ENCODE measurements around the gene GRID2. TPM values are rescaled to one million over a fixed set of nuclear protein-coding genes. Genes with fewer than 3 reads are reported as not detected.

Gene GRID2
- total RNA-seq, 1 donor = not detected

GRCh38 chr4:92599044-92599443, 295.3 kb downstream of the GRID2 start:
- H3K27ac ChIP-seq (ENCODE audit: low read depth, low read length) = no peak overlapping the region
- TF ChIP-seq CTCF (IDR thresholded peaks at IDR 0.05; ENCODE audit: extremely low read depth, low read depth, low read length) = no peak
- H2AFZ ChIP-seq (ENCODE audit: low read length) = no peak overlapping the region
- DNase-seq (ENCODE audit: insufficient read length, low spot score, missing footprints) = no peak
- no peaks in the 10 kb centered on the region for H3K9me3 ChIP-seq (ENCODE audit: low read depth, low read length)
- H3K4me1 ChIP-seq (ENCODE audit: insufficient read depth, low read length) = no peaks in the 10 kb centered on the region
- H3K36me3 ChIP-seq (ENCODE audit: insufficient read depth, low read length) = no peaks in the 10 kb centered on the region
- H3K4me2 ChIP-seq (ENCODE audit: insufficient read depth, low read length) = no peak overlapping the region
- H4K20me1 ChIP-seq (ENCODE audit: insufficient read depth, low read length) = no peaks in the 10 kb centered on the region
- no peaks in the 10 kb centered on the region for H3K27me3 ChIP-seq (ENCODE audit: insufficient read depth, low read length)
- no peaks in the 10 kb centered on the region for H3K79me2 ChIP-seq (ENCODE audit: insufficient read depth, low read length)
- H3K4me3 ChIP-seq (ENCODE audit: insufficient read depth, low read length) = no peak overlapping the region

GRCh38 chr4:92600638-92601037, 296.9 kb downstream of the GRID2 start:
- TF ChIP-seq CTCF (IDR thresholded peaks at IDR 0.05; ENCODE audit: extremely low read depth, low read depth, low read length) = no peak
- Histone ChIP-seq H3K9me3 (ENCODE audit: low read depth, low read length) (no peaks in the 10 kb centered on the region), H3K79me2 (ENCODE audit: insufficient read depth, low read length) (no peaks in the 10 kb centered on the region), H3K4me3 (ENCODE audit: insufficient read depth, low read length) (no peak overlapping the region), H3K27me3 (ENCODE audit: insufficient read depth, low read length) (no peaks in the 10 kb centered on the region), H3K4me1 (ENCODE audit: insufficient read depth, low read length) (no peaks in the 10 kb centered on the region), H3K36me3 (ENCODE audit: insufficient read depth, low read length) (no peaks in the 10 kb centered on the region), H3K4me2 (ENCODE audit: insufficient read depth, low read length) (no peak overlapping the region), H2AFZ (ENCODE audit: low read length) (no peak overlapping the region), H4K20me1 (ENCODE audit: insufficient read depth, low read length) (no peaks in the 10 kb centered on the region), H3K27ac (ENCODE audit: low read depth, low read length) (no peak overlapping the region)
- no peak for DNase-seq (ENCODE audit: insufficient read length, low spot score, missing footprints)

DNA sequence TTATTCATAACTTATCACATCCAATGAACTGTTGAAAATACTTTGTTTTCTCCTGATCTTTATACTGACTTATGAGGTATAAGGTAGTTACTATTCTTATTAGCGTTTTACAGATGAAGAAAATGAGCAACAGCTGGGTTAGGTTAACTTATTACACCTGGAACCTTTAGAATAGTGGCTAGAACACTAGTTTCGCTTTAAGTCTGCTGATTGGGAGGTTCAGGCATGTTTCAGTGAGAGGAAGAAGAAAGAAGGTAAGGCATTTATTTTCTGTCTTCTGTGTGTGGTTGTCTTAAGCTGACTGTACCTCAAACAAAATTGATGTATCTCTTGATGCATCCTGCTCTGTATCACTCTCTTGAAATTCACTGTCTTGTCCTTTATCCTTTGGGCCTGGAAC, 302.5 kb downstream of the GRID2 start:
- Histone ChIP-seq H3K4me3 (ENCODE audit: insufficient read depth, low read length) (no peak overlapping the region), H3K36me3 (ENCODE audit: insufficient read depth, low read length) (no peaks in the 10 kb centered on the region), H3K79me2 (ENCODE audit: insufficient read depth, low read length) (no peaks in the 10 kb centered on the region), H3K4me1 (ENCODE audit: insufficient read depth, low read length) (no peaks in the 10 kb centered on the region), H3K4me2 (ENCODE audit: insufficient read depth, low read length) (no peak overlapping the region), H2AFZ (ENCODE audit: low read length) (no peak overlapping the region), H3K27ac (ENCODE audit: low read depth, low read length) (no peak overlapping the region), H3K9me3 (ENCODE audit: low read depth, low read length) (no peaks in the 10 kb centered on the region), H3K27me3 (ENCODE audit: insufficient read depth, low read length) (no peaks in the 10 kb centered on the region), H4K20me1 (ENCODE audit: insufficient read depth, low read length) (no peaks in the 10 kb centered on the region)
- no peak for TF ChIP-seq CTCF (IDR thresholded peaks at IDR 0.05; ENCODE audit: extremely low read depth, low read depth, low read length)
- no peak for DNase-seq (ENCODE audit: insufficient read length, low spot score, missing footprints)

GRCh38 chr4:92615049-92615448, 311.3 kb downstream of the GRID2 start:
- Histone ChIP-seq H4K20me1 (ENCODE audit: insufficient read depth, low read length) (no peaks in the 10 kb centered on the region), H3K36me3 (ENCODE audit: insufficient read depth, low read length) (no peaks in the 10 kb centered on the region), H2AFZ (ENCODE audit: low read length) (no peak overlapping the region), H3K9me3 (ENCODE audit: low read depth, low read length) (peaks cover 3% of the 10 kb centered on the region), H3K4me2 (ENCODE audit: insufficient read depth, low read length) (no peak overlapping the region), H3K4me1 (ENCODE audit: insufficient read depth, low read length) (no peaks in the 10 kb centered on the region), H3K4me3 (ENCODE audit: insufficient read depth, low read length) (no peak overlapping the region), H3K79me2 (ENCODE audit: insufficient read depth, low read length) (no peaks in the 10 kb centered on the region), H3K27me3 (ENCODE audit: insufficient read depth, low read length) (no peaks in the 10 kb centered on the region), H3K27ac (ENCODE audit: low read depth, low read length) (no peak overlapping the region)
- no peak for DNase-seq (ENCODE audit: insufficient read length, low spot score, missing footprints)
- TF ChIP-seq CTCF (IDR thresholded peaks at IDR 0.05; ENCODE audit: extremely low read depth, low read depth, low read length) = no peak
